ENCODE measurements around the gene INF2. TPM values are rescaled to one million over a fixed set of nuclear protein-coding genes. Genes with fewer than 3 reads are reported as not detected.

Gene INF2
- total RNA-seq, 4 donors from 2014 or later, result 51.5 to 129 (median 66.7) TPM

DNA sequence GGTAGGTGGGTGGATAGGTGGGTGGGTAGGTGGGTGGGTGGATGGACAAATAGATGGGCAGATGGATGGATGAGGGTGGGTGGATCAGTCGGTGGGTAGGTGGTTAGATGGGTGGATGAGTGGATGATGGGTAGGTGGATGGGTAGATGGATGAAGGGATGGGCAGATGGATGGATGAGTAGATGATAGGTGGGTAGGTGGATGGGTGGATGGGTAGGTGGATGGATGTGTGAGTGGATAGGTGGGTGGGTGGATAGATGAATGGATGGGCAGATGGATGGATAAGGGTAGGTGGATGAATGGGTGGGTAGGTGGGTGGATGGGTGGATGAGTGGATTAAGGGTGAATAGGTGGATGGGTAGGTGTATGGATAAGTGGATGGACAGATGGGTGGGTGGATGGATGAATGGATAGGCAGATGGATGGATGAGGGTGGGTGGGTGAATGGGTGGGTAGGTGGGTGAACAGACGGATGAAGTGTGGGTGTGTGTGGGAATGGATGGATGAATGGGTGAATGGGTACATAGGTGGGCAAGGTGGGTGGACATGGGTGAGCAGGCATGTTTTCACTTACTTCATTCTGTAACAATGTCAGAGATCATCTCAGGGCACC lies 3.3 kb upstream of the INF2 start:
- intact Hi-C loops (cut with DNase I), result no loop called here
- no peak for DNase-seq (ENCODE audit: extremely low spot score)
- H3K27me3 ChIP-seq, result peaks cover 0 to 5% (median 0%) of the 10 kb centered on the region in 4 donors
- TF ChIP-seq, protein P1, sequence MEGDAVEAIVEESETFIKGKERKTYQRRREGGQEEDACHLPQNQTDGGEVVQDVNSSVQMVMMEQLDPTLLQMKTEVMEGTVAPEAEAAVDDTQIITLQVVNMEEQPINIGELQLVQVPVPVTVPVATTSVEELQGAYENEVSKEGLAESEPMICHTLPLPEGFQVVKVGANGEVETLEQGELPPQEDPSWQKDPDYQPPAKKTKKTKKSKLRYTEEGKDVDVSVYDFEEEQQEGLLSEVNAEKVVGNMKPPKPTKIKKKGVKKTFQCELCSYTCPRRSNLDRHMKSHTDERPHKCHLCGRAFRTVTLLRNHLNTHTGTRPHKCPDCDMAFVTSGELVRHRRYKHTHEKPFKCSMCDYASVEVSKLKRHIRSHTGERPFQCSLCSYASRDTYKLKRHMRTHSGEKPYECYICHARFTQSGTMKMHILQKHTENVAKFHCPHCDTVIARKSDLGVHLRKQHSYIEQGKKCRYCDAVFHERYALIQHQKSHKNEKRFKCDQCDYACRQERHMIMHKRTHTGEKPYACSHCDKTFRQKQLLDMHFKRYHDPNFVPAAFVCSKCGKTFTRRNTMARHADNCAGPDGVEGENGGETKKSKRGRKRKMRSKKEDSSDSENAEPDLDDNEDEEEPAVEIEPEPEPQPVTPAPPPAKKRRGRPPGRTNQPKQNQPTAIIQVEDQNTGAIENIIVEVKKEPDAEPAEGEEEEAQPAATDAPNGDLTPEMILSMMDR (IDR thresholded peaks at IDR 0.05), result no peak
- no peak for TF ChIP-seq POLR2AphosphoS5 (IDR thresholded peaks at IDR 0.05)
- WGBS, result 97% methylated on average over 2 of the region's 2 CpGs
- H3K36me3 ChIP-seq, result no peaks in the 10 kb centered on the region
- peaks cover 47 to 56% (median 51%) of the 10 kb centered on the region in 4 donors for H3K4me1 ChIP-seq
- no peak overlapping the region for H3K4me3 ChIP-seq
- H3K9me3 ChIP-seq, result no peaks in the 10 kb centered on the region
- H3K27ac ChIP-seq (replicated peaks in 1 of 4), result no peak overlapping the region

DNA sequence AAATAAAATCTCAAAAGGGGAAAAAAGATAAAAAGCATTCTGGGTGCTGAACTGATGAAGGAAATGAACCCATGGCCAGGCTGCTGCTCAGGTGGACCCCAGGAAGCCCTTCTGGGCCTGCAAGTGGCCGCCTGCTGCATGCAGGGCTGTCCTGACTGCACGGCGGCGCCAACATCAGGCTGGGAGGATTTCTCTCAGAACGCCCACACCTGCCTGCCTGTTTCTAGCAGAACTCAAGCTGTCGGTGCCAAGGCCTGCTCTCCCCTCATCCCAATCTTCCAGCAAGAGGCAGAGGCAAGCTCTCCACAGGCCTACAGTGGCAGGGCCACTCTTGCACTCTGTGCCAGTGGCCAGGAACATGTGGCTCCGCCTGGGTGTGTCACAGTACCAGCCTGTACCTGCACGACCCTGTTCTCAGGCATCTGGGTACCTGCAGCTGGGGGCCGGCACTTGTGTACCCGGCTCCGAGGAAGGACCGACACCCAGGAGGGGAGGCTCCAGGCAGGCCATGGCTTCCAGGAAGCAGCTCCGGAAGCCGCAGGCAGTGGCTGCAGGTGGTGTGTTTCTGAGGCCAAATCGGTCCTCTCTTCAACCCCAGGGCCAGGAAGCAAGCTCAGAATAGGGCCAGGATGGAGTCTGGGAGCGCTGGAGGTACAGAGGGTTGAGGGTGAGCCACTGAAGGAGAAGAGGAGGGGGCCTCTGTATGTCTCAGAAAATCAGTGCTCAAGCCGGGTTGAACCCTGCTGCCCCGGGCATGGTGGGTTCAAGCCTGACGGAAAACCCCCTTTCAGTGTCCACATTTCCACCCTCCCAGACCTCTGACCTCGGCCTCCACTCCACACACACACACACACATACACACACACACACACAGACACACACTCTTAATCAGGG lies 2.5 kb upstream of the INF2 start:
- H3K9me3 ChIP-seq, result no peaks in the 10 kb centered on the region
- peaks cover 47 to 56% (median 51%) of the 10 kb centered on the region in 4 donors for H3K4me1 ChIP-seq
- DNase-seq (ENCODE audit: extremely low spot score), result no peak
- WGBS, result 83% methylated on average over 17 of the region's 20 CpGs
- intact Hi-C loops (cut with DNase I), result no loop called here
- no peaks in the 10 kb centered on the region for H3K27me3 ChIP-seq
- peak overlapping the region in 3 of 4 donors; percentile 82 to 88 (median 85) for H3K27ac ChIP-seq (replicated peaks in 1 of 4)
- no peak overlapping the region for H3K4me3 ChIP-seq
- no peaks in the 10 kb centered on the region for H3K36me3 ChIP-seq
- no peak for TF ChIP-seq POLR2AphosphoS5 (IDR thresholded peaks at IDR 0.05)
- TF ChIP-seq POLR2A (IDR thresholded peaks at IDR 0.05; ENCODE audit: low read depth), result no peak

DNA sequence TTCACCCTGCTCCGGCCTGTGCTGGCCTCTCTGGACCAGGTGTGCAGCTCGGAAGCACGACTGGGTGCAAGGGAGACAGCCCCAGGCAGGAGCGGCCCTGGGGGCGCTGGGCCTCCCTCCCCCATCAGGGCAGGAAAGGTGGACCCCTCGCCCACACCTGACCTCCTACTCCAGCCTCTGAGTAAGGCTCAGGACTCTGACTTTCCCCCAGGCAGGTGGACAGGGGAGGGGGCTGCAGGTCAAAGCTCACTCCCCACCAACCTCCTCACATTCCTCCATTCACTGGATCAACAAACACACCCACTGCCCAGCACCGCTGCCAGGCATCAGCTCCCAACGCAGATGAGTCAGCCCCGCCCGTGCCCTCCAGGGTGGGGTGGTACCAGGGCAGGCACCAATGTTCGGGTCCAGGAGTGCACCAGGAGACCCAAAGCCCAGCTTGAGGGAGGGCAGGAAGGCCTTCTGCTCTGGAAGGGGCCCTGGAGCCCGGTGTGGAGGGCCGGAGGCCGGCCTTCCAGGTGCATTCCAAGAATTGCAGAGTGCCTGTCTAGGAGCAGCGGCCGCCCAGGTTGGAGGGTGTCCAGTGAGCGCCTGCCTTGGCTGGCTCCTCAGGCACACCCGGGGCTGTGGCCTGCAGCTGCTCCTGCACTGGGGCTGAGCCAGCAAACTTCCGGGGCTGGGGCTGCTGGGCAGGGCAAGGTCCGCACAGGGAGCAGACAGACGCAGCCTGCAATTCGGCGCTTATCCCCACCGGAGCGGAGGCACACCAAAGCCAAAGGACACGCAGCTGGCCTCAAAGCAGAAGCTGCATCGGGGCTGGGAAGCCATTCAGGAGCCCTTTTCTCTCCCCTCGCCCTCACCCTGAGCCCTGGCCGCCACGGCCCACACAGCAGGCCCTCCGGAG lies 1.6 kb upstream of the INF2 start:
- Histone ChIP-seq H3K27me3 (no peaks in the 10 kb centered on the region), H3K4me1 (peaks cover 47 to 56% (median 53%) of the 10 kb centered on the region in 4 donors), H3K36me3 (peaks cover 0 to 7% (median 5%) of the 10 kb centered on the region in 4 donors), H3K4me3 (peak overlapping the region; percentile 10 to 98 (median 50)), H3K9me3 (no peaks in the 10 kb centered on the region), H3K27ac (replicated peaks in 1 of 4) (peak overlapping the region; percentile 72 to 88 (median 84))
- no peak for DNase-seq (ENCODE audit: extremely low spot score)
- intact Hi-C loops (cut with DNase I), result no loop called here
- peak; percentile 34 to 53 for TF ChIP-seq POLR2AphosphoS5 (IDR thresholded peaks at IDR 0.05)
- TF ChIP-seq POLR2A (IDR thresholded peaks at IDR 0.05; ENCODE audit: low read depth), result peak; percentile 11
- TF ChIP-seq EP300 (IDR thresholded peaks at IDR 0.05), result no peak
- 38% methylated on average over 11 of the region's 31 CpGs for WGBS

DNA sequence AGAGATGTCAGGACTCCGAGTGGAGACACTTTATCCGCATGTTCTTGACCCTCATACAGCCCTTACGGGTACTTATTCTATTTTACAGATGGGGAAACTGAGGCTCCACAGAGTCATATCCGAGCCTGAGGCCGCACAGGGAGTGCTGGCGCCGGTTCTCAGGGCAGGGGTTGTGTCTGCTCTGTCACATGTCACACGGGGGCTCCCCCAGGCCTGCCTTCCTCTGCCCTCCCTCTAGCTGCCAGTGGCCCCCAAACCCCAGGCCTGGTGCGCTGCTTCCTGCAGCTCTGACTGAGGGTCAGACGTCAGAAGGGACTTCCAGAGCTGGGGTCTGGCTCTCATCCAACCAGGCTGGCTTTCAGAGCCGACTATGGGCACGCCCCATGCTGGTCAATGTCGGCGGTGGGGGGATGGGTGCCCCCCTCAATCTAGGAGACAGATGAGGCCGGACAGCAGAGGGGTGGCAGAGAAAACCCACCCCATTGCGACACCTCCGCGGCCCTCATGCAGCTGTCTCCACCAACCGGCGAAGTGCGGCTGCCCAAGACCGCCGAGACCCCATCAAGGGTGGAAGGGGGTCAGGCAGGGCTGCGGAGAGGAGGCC lies 811 bp upstream of the INF2 start:
- peak overlapping the region; percentile 77 to 98 (median 88) for H3K4me3 ChIP-seq
- peaks cover 0 to 7% (median 5%) of the 10 kb centered on the region in 4 donors for H3K36me3 ChIP-seq
- no peaks in the 10 kb centered on the region for H3K27me3 ChIP-seq
- H3K9me3 ChIP-seq, result no peaks in the 10 kb centered on the region
- intact Hi-C loops (cut with DNase I), result no loop called here
- WGBS, result 35% methylated on average over 13 of the region's 24 CpGs
- peak overlapping the region; percentile 72 to 88 (median 84) for H3K27ac ChIP-seq (replicated peaks in 1 of 4)
- no peak for DNase-seq (ENCODE audit: extremely low spot score)
- TF ChIP-seq POLR2A (IDR thresholded peaks at IDR 0.05; ENCODE audit: low read depth), result no peak
- TF ChIP-seq, protein P1 (IDR thresholded peaks at IDR 0.05), result no peak
- TF ChIP-seq EP300 (IDR thresholded peaks at IDR 0.05), result no peak
- TF ChIP-seq POLR2AphosphoS5 (IDR thresholded peaks at IDR 0.05), result no peak
- H3K4me1 ChIP-seq, result peaks cover 51 to 60% (median 58%) of the 10 kb centered on the region in 4 donors

All from esophagus muscularis mucosa (tissue), 4 donors.